Gastrocnemius medialis (tissue), 4 donors: Measurements from ENCODE around the gene CRYBG1.

Source experiments
- CTCF ChIP-seq, 5 experiments: fragments of 450-650 bp in 3 of 5; fragments of 200-600 bp in 2 of 5; sonication (generic) in 2 of 5; IDR thresholded peaks in 4 of 5; conservative IDR thresholded peaks in 1 of 5; 1 replicate in 4 of 5; 2 replicates in 1 of 5; pipeline ENCODE4 v1.5.1; 2016 to 2019; ENCODE audit warnings: antibody characterized with exemption in 5 of 5, mild to moderate bottlenecking in 3 of 5, moderate library complexity in 3 of 5
- POLR2A ChIP-seq, 2 donors: fragments of 450-650 bp; IDR thresholded peaks; one replicate each; pipeline ENCODE4 v1.6.1; 2017; ENCODE audit warnings: antibody characterized with exemption in 2 of 2, mild to moderate bottlenecking in 2 of 2, moderate library complexity in 2 of 2

GRCh38 chr6:106431405-106431804 is 70.9 kb downstream of the CRYBG1 start:
- TF ChIP-seq POLR2A (IDR thresholded peaks at IDR 0.05) (no peak), CTCF (IDR thresholded peaks at IDR 0.05 in 4 of 5, conservative IDR thresholded peaks at IDR 0.05 in 1 of 5) (no peak)
